Mucosa of rectum (tissue), 2 donors: ENCODE results near the gene ATP5F1D.

Experiments used
- H3K27ac ChIP-seq, 2 donors: one replicate each; pipeline ENCODE4 v1.7.0; 2013; ENCODE audit warnings: inconsistent platforms in 2 of 2, low read depth in 2 of 2, low read length in 2 of 2
- H3K27me3 ChIP-seq, 2 donors: one replicate each; pipeline ENCODE4 v1.7.0; 2013; ENCODE audit warnings: low read length in 2 of 2; ENCODE audit not compliant: control insufficient read depth in 2 of 2, insufficient read depth in 2 of 2
- H3K36me3 ChIP-seq, 2 donors: one replicate each; pipeline ENCODE4 v1.7.0; 2013; ENCODE audit warnings: low read length in 2 of 2; ENCODE audit not compliant: control insufficient read depth in 2 of 2, insufficient read depth in 2 of 2
- H3K4me1 ChIP-seq, 2 donors: one replicate each; pipeline ENCODE4 v1.7.0; 2013; ENCODE audit warnings: low read length in 2 of 2, mild to moderate bottlenecking in 1 of 2; ENCODE audit not compliant: control insufficient read depth in 2 of 2, insufficient read depth in 2 of 2
- H3K4me3 ChIP-seq, 2 donors: one replicate each; pipeline ENCODE4 v1.7.0; 2013; ENCODE audit warnings: low read length in 2 of 2
- H3K9ac ChIP-seq, 2 donors: one replicate each; pipeline ENCODE4 v1.7.0; 2013; ENCODE audit warnings: low read length in 2 of 2, low read depth in 1 of 2, mild to moderate bottlenecking in 1 of 2
- H3K9me3 ChIP-seq, 2 donors: one replicate each; pipeline ENCODE4 v1.7.0; 2013; ENCODE audit warnings: low read length in 2 of 2; ENCODE audit not compliant: control insufficient read depth in 2 of 2
- donor health status: healthy.
- donor health status: Normal muscosa, but diverticular disease.

ATP5F1D gene

DNA sequence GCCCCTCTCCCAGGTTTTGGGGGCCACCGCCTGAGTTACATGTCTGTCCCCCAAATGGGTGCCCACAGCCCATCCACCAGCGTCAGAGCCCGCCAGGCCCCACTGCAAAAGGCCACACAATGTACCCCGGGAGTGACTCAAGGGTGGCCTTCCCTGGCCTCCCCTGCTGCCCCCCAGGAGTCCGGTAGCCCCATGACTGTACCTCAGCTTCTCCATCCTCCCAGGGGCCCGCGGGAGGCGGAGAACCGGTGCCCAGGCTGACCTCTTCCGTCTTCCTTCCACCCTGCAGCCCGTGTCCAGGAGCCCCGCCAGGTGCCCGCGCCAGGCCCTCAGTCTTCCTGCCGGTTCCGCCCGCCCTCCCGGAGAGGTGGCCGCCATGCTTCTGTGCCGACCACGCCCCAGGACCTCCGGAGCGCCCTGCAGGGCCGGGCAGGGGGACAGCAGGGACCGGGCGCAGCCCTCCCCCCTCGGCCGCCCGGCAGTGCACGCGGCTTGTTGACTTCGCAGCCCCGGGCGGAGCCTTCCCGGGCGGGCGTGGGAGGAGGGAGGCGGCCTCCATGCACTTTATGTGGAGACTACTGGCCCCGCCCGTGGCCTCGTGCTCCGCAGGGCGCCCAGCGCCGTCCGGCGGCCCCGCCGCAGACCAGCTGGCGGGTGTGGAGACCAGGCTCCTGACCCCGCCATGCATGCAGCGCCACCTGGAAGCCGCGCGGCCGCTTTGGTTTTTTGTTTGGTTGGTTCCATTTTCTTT lies 14.1 kb upstream of the ATP5F1D start:
- H3K36me3 ChIP-seq, result peaks cover 14 to 19% of the 10 kb centered on the region in 2 donors
- no peak overlapping the region for H3K27ac ChIP-seq
- no peaks in the 10 kb centered on the region for H3K9me3 ChIP-seq
- H3K27me3 ChIP-seq, result no peaks in the 10 kb centered on the region
- peaks cover 0 to 2% of the 10 kb centered on the region in 2 donors for H3K4me1 ChIP-seq
- H3K9ac ChIP-seq, result no peak overlapping the region
- H3K4me3 ChIP-seq, result no peak overlapping the region

GRCh38 chr19:1228161-1228957 lies 13.2 kb upstream of the ATP5F1D start:
- H3K36me3 ChIP-seq, result peaks cover 8 to 10% of the 10 kb centered on the region in 2 donors
- H3K4me1 ChIP-seq, result peaks cover 7 to 11% of the 10 kb centered on the region in 2 donors
- no peak overlapping the region for H3K4me3 ChIP-seq
- no peaks in the 10 kb centered on the region for H3K9me3 ChIP-seq
- H3K27ac ChIP-seq, result no peak overlapping the region
- no peaks in the 10 kb centered on the region for H3K27me3 ChIP-seq
- no peak overlapping the region for H3K9ac ChIP-seq

GRCh38 chr19:1229056-1229923 lies 12.3 kb upstream of the ATP5F1D start:
- Histone ChIP-seq H3K36me3 (peaks cover 5% of the 10 kb centered on the region in 2 donors), H3K9me3 (no peaks in the 10 kb centered on the region), H3K4me3 (no peak overlapping the region)

GRCh38 chr19:1229924-1230782 lies 11.4 kb upstream of the ATP5F1D start:
- Histone ChIP-seq H3K27me3 (peaks cover 0 to 17% of the 10 kb centered on the region in 2 donors), H3K9ac (no peak overlapping the region), H3K36me3 (peaks cover 0 to 5% of the 10 kb centered on the region in 2 donors), H3K4me1 (peaks cover 7 to 13% of the 10 kb centered on the region in 2 donors), H3K9me3 (no peaks in the 10 kb centered on the region), H3K4me3 (no peak overlapping the region), H3K27ac (no peak overlapping the region)

More at GRCh38 chr19:1229056-1229923, 12.3 kb upstream of the ATP5F1D start:
- Histone ChIP-seq H3K9ac (no peak overlapping the region), H3K27ac (no peak overlapping the region), H3K27me3 (peaks cover 0 to 8% of the 10 kb centered on the region in 2 donors), H3K4me1 (peaks cover 7 to 13% of the 10 kb centered on the region in 2 donors)

DNA sequence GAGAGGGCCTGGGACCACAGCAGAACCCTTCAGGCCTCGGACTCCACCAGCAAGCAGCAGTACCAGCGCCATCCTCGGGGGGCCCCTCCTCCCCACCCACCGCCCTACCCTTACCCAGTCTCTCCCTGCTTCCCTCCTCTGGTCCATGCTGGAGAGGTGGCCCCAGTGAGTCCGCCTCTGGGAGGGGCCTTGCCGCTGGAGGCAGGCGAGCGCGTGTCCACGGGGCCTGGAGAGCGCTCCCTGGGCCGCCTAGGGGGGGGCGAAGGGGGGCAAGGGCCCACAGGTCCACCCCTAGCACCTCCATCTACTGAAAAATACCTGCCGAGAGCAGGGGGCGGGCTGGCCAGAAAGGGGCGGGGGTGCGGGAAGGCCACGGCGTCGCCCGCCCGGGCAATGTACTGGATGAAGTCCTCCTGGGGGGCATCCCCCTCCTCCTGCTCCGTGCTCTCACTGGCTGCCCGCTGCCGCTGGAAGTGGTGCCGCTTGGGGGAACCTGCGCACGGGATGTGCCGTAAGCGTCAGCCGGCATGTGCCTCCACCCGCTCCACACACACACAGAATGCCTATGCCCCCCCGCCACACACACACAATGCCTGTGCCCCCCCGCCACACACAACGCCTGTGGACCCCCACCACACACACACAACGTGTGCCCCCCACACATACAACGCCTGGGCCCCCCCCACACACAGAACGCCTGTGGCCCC lies 10.6 kb upstream of the ATP5F1D start:
- no peak overlapping the region for H3K27ac ChIP-seq
- no peaks in the 10 kb centered on the region for H3K9me3 ChIP-seq
- no peak overlapping the region for H3K4me3 ChIP-seq
- H3K4me1 ChIP-seq, result peaks cover 7 to 13% of the 10 kb centered on the region in 2 donors
- no peak overlapping the region for H3K9ac ChIP-seq
- H3K36me3 ChIP-seq, result peaks cover 0 to under 1% of the 10 kb centered on the region in 2 donors
- H3K27me3 ChIP-seq, result peaks cover 0 to 25% of the 10 kb centered on the region in 2 donors

- no peak overlapping the region for H3K27ac ChIP-seq
- H3K27me3 ChIP-seq, result peaks cover 0 to 27% of the 10 kb centered on the region in 2 donors
- peaks cover 9 to 14% of the 10 kb centered on the region in 2 donors for H3K4me1 ChIP-seq
- H3K9me3 ChIP-seq, result no peaks in the 10 kb centered on the region
- H3K36me3 ChIP-seq, result no peaks in the 10 kb centered on the region
- H3K9ac ChIP-seq, result no peak overlapping the region
- no peak overlapping the region for H3K4me3 ChIP-seq
Measured at GRCh38 chr19:1231729-1232637, 9.6 kb upstream of the ATP5F1D start.

DNA sequence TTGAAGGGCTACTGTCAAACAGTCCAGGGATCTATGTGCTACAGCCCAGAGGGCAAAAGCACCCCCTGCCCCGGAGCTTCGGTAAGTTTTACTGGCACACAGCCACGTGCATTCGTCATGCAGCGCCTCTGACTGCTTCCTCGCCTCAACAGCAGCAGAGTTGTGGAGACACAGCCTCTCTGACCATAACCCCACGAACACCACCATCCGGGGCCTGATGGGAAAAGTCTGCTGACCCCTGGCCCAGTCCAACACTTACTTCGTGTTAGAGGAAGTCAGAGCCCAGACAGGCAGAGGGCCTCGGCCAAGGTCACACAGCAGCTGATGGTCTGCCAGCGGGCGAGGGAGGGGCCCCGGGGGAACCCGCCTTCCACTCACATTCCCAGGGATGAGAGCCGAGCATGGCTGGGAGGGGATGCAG lies 8.9 kb upstream of the ATP5F1D start:
- Histone ChIP-seq H3K9me3 (no peaks in the 10 kb centered on the region), H3K4me3 (no peak overlapping the region), H3K36me3 (no peaks in the 10 kb centered on the region), H3K27me3 (peaks cover 0 to 31% of the 10 kb centered on the region in 2 donors), H3K9ac (peak overlapping the region in 1 of 2 donors; percentile 38), H3K27ac (no peak overlapping the region), H3K4me1 (peaks cover 12 to 17% of the 10 kb centered on the region in 2 donors)

DNA sequence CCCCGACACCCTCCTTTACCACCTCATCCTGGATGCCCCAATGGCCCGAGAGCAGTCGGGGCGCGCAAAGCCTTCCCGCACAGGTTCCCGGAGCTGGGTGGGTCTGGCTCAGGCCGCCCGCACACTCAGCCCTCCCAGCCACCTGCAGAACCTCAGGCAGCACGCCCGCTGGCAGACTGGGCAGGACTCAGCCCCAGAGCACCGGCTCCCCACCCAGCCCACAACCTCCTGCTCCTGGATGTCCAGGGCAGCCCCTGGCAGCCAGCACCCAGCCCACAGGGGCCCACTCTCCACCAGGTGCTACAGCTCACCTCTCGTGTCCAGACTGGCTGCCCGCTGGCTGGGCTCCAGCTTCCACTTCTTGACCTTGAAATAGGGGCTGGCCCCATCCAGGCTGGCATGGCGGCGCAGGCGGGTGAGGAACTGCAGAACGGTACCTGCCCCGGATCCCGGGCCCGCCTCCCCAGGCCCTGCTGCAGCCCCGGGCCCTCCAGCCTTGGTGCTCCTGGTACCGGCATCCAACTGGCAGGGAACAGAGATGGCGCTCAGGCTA lies 8.4 kb upstream of the ATP5F1D start:
- Histone ChIP-seq H3K27me3 (peaks cover 0 to 31% of the 10 kb centered on the region in 2 donors), H3K27ac (no peak overlapping the region), H3K4me3 (no peak overlapping the region), H3K36me3 (no peaks in the 10 kb centered on the region), H3K9me3 (no peaks in the 10 kb centered on the region), H3K4me1 (peaks cover 12 to 18% of the 10 kb centered on the region in 2 donors), H3K9ac (peak overlapping the region in 1 of 2 donors; percentile 38)
